Mesenteric fat pad (tissue), 1 donor: ENCODE measurements around the gene LRRFIP1. TPM values are rescaled to one million over a fixed set of nuclear protein-coding genes. Genes with fewer than 3 reads are reported as not detected.
"Not testable (repeated sequence)": the region's sequence is repeated elsewhere in the genome, so short reads cannot be mapped to it uniquely, and the experiment has no call there.

Experiments used
- DNase-seq: peaks from one replicate; pipeline ENCODE4 v3.0.0-alpha.2; 2020; ENCODE audit warnings: low spot score
- total RNA-seq: library from RNA; stranded (reverse); fragmentation: NEBNext Ultra II Directional; extraction: Animal tissue kit (Norgen Biotek cat#: 25700); gene quantifications from one replicate; pipeline ENCODE4 v1.2.1, GENCODE V29; 2021
- donor health status: DM: yes; HTN: yes; CAD: no.

Gene LRRFIP1
- total RNA-seq, 1 donor from 2014 or later = 144 TPM

DNA sequence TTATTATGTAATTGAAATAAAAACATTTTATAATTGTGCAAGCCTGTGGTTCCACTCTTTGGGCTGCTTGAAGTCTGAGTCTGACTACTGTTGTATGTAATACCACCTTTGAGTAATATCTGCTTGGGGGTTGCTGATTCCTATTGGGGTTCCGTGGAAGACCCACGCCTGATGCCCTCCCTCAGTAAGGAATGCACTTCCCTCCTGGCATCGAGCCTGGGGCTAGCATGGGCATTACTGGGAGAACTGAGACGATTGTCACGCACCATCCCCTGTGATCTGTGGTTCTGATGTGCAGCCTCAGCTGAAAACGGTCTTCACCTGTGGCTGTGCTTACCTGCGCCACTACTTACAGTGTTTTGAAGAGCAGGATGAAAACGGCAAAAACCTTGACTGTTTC is 138.5 kb downstream of the LRRFIP1 start:
- no peak for DNase-seq

DNA sequence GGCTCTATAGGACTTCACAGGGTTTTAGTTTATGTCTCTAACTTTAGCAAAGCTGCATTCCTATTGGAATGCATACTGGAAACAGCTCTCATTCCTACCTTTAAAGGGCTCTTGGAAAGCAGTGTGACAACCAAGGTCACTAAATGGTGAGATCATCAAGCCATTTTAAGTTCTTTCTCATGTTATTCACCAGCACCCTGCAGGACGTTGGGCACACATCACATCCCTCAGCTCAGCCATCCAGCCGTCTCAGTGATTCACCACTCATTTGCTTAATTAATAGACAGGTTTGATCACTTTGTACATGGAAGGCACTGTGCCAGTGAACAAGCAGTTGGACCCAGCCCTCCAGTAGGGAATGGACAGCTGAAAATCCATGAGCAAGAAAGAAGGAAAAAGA is 139.0 kb downstream of the LRRFIP1 start:
- no peak for DNase-seq

GRCh38 chr2:237772513-237772912 is 145.1 kb downstream of the LRRFIP1 start:
- DNase-seq = no peak

DNA sequence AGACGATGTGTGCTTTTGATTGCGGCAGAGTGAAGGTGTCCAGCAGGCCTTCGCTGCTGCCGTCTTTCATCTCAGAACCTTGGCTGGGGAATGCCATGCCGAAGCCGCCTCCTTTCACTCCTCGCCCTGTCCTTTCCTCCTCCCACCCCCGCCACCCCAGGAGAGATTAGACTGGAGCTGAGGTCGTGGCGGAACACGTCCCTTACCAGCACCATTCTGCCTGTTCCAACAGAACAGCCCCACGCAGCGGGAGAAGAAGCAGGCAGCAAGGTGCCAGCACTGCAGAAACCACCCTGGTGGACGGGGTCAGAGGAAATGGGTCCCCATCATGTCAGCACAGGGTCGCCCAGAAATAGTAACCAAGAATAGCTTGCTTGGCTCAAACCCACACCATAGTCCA is 146.4 kb downstream of the LRRFIP1 start:
- no peak for DNase-seq

- DNase-seq = no peak
Observed at GRCh38 chr2:237774811-237775553, 147.6 kb downstream of the LRRFIP1 start.

DNA sequence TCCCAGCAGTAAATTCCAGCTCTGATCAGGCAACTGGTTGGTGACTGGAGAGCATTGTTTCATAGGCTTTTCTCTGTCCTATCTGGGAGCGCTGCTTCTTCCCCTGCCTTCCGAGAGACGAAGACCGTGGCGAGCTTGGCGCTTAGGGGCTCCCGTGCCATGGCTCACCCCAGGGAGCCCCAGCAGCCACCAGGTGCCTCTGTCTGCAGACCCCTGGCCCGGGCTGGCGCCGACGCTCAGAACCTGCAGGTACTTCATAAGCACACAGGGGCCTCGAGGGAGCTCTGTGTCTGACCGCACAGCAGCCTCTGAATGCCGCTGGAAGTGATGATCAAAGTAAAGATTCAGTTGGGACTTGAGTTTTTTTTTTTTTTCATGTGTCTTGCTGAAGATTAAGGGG is 152.1 kb downstream of the LRRFIP1 start:
- DNase-seq = no peak

GRCh38 chr2:237782181-237782580 is 154.8 kb downstream of the LRRFIP1 start:
- no peak for DNase-seq

GRCh38 chr2:237783678-237784077 is 156.3 kb downstream of the LRRFIP1 start:
- not testable (repeated sequence) for DNase-seq

GRCh38 chr2:237786936-237787335 is 159.5 kb downstream of the LRRFIP1 start:
- DNase-seq = no peak

GRCh38 chr2:237790353-237790752 is 163.0 kb downstream of the LRRFIP1 start:
- DNase-seq = no peak

DNA sequence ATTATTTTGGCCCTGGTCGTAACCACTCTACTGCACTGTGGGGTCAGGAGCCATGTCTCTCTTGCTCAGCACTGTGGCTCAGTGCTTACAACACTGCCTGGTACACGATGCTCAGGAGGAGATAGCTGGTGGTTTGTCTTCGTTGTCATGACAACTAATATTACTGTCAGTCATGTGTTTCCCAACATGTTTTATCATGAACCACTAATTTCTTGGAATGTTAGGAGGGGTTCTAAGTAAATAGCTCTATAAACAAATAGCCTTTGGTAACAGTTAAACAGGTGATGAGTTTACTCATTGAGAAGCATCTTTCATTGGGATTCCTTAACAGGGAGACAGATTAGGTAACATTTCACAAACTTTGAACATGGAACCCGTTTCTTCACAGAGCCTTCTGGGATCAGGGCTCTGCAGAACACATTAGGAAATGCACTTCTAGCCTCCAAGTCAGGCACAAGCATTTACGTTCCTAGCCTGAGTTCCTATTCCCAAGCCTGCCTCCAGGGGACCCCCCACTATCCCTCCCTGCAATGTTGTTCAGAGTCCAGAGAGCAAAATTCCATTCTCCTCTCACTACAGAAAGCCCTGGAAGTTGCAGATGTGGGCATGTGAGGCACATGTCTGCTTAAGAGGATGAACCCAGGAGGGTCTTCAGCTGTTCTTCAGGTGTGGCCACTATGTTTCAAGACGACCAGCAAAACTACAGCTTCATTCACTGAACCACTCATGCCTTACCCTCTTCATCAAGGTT is 164.8 kb downstream of the LRRFIP1 start:
- no peak for DNase-seq

- no peak for DNase-seq
Observed at GRCh38 chr2:237797253-237797652, 169.9 kb downstream of the LRRFIP1 start.

DNA sequence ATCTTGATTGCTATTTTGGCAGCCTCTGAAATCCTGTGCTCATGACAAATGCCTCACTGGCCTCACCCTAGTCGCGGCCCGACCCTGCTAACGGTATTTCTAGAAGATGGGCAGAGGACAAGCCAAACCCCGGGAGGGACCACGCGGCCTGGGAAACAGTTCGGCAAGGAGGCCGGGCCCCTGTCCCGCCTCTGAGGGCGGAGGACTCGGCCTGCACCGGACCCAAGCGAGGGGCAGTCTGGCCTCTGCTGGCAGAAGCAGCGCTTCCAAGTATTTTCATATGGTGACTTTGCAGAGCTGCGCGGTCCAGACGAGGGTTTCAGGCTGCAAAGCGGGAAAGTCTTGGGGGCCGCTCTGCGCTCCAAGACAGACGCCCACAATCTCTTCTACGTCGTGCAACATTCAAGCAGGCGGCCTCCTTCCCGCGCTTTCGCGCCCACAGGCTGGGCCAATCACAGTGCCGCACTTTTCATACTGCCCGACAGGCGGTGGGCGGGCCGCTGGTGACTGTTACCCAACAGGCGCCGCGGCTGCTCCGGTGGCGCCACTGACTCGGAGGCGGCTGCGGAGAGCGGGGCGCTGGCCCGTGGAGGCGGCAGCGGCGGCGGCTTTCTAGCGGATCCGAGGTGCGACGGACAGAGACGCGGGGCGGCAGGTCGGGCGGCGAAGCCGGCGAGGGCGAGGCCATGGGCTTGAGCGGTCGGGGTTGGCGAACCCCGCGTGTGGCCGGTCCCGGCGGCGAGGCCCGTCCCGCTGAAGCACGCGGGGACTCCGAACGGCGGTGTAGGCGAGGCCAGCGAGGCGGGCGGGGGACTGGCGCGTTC is 171.1 kb downstream of the LRRFIP1 start, which contains the start of gene RBM44:
TSS of gene RBM44 (plus strand) at position 544 of the 824 bp plus-strand sequence. CDS start 14,831 bp downstream, outside the sequence.
- DNase-seq = no peak

DNA sequence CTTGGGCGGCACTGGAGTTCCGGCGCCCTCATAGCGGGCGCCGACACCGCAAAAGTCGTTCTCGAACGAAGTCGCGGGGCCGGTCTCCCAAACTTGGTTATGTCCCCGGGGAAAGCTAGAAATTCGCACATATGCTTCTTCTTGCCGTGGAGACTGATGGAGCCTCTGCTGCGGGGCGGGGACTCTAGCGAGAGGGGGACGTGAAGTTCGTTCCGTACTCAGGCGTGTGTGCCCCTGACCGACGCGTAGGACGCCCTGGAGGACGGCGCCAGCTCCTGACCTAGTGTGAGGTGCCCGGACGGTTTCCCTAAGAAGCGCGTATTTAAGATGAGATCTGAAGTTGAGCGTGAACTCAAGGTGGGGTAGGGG is 171.7 kb downstream of the LRRFIP1 start:
- no peak for DNase-seq

DNA sequence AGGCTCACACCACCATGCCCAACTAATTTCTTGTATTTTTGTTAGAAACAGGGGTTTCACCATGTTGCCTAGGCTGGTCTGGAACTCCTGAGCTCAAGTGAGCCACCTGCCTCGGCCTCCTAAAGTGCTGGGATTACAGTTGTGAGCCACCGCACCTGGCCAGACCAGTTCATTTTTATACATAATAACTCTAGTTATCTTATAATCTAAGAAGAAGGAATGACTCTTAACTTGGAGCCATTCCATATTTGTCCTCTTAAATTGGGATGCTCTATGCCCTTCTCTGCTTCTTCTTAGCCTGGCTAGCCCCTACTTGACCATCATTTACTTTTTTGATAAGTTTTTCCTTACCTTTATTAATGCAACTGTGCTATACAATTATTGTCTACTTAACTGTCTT is 174.1 kb downstream of the LRRFIP1 start:
- DNase-seq = no peak

GRCh38 chr2:237806334-237806733 is 178.9 kb downstream of the LRRFIP1 start:
- no peak for DNase-seq

- DNase-seq = no peak
Observed at GRCh38 chr2:237815637-237816036, 188.2 kb downstream of the LRRFIP1 start.

GRCh38 chr2:237816531-237816930 is 189.1 kb downstream of the LRRFIP1 start:
- DNase-seq = no peak

- DNase-seq = no peak
Observed at GRCh38 chr2:237818066-237818473, 190.7 kb downstream of the LRRFIP1 start.

- no peak for DNase-seq
Observed at GRCh38 chr2:237819231-237819630, 191.8 kb downstream of the LRRFIP1 start.

DNA sequence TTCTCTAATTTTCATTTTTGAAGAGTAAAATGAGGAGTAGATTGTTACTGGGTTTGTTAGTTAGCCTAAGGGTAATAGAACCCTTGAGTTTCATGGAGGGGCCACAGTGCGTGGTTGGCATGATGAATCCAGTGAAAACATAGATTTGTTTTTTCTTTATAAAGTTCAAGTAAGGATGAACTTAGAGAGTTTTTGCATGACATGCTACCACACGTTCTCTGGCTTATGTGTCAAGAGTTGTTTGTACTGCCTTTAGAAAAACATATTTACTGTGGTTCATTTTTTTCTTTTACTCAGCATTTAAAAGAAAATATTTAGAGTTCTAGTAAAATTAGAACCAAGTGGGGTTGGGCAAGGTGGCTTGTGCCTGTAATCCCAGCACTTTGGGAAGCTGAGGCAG is 193.0 kb downstream of the LRRFIP1 start:
- no peak for DNase-seq

DNA sequence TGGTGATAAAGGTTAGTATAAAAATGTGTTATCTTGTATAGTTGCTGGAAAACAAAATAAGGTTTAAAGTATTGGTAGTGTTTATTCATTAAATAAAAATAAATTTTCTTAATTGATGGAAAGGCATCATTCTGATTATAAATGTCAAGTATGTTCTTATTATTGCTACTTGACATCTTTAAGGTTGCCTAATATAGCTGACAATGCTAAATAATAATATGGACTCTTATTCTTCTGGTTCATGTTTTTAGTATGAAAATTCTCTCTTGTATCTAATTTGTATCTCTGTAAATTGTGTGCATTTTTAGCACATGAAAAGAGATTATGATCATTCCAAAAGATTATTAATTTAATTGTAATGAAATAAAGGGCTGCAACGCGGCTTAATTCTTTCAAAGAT is 196.2 kb downstream of the LRRFIP1 start:
- no peak for DNase-seq
